ENCODE measurements around the gene ZNF474. TPM values are rescaled to one million over a fixed set of nuclear protein-coding genes. Genes with fewer than 3 reads are reported as not detected.

Gene ZNF474
- total RNA-seq, 2 donors from 2014 or later: 0.31 TPM; not detected in 1

GRCh38 chr5:122200865-122201264, 71.5 kb downstream of the ZNF474 start:
- H3K4me1 ChIP-seq (ENCODE audit: control insufficient read depth, insufficient read depth, low read length): no peaks in the 10 kb centered on the region
- H3K36me3 ChIP-seq (ENCODE audit: control insufficient read depth, insufficient read depth, low read length): no peaks in the 10 kb centered on the region
- WGBS, 2 experiments (ENCODE audit: insufficient coverage in 1 of 2, insufficient read length in 1 of 2): 95% methylated on average over 3 of the region's 3 CpGs; no CpG with 5 or more reads in 1 of the 2 experiments
- TF ChIP-seq CTCF (conservative IDR thresholded peaks at IDR 0.05): no peak
- no peaks in the 10 kb centered on the region for H3K9me3 ChIP-seq (ENCODE audit: control insufficient read depth, low read length)
- peak overlapping the region; percentile 54 for H3K27ac ChIP-seq (ENCODE audit: low read depth, low read length)
- H3K9ac ChIP-seq (ENCODE audit: extremely low read depth, low read length, poor library complexity, severe bottlenecking): no peak overlapping the region
- Mint-ChIP-seq H3K27ac (no peak overlapping the region), H3K4me3 (no peak overlapping the region), H3K4me1 (no peaks in the 10 kb centered on the region), H3K9me3 (no peaks in the 10 kb centered on the region), H3K36me3 (ENCODE audit: low read depth) (no peaks in the 10 kb centered on the region), H3K27me3 (ENCODE audit: insufficient read depth) (no peaks in the 10 kb centered on the region)
- no peaks in the 10 kb centered on the region for H3K27me3 ChIP-seq (ENCODE audit: control insufficient read depth, insufficient read depth, low read length, poor library complexity, severe bottlenecking)
- no peak for DNase-seq
- no peak overlapping the region for H3K4me3 ChIP-seq (ENCODE audit: low read length)

GRCh38 chr5:122201365-122201764, 72.0 kb downstream of the ZNF474 start:
- Mint-ChIP-seq H3K27ac (no peak overlapping the region), H3K36me3 (ENCODE audit: low read depth) (no peaks in the 10 kb centered on the region), H3K4me3 (no peak overlapping the region), H3K27me3 (ENCODE audit: insufficient read depth) (no peaks in the 10 kb centered on the region), H3K4me1 (no peaks in the 10 kb centered on the region), H3K9me3 (no peaks in the 10 kb centered on the region)
- 94 to 100% methylated on average over 1 to 3 of the region's 3 CpGs for WGBS, 2 experiments (ENCODE audit: insufficient coverage in 1 of 2, insufficient read length in 1 of 2)
- H3K27me3 ChIP-seq (ENCODE audit: control insufficient read depth, insufficient read depth, low read length, poor library complexity, severe bottlenecking): no peaks in the 10 kb centered on the region
- no peak overlapping the region for H3K9ac ChIP-seq (ENCODE audit: extremely low read depth, low read length, poor library complexity, severe bottlenecking)
- TF ChIP-seq CTCF (conservative IDR thresholded peaks at IDR 0.05): no peak
- no peaks in the 10 kb centered on the region for H3K9me3 ChIP-seq (ENCODE audit: control insufficient read depth, low read length)
- no peaks in the 10 kb centered on the region for H3K4me1 ChIP-seq (ENCODE audit: control insufficient read depth, insufficient read depth, low read length)
- no peak overlapping the region for H3K4me3 ChIP-seq (ENCODE audit: low read length)
- H3K27ac ChIP-seq (ENCODE audit: low read depth, low read length): no peak overlapping the region
- no peaks in the 10 kb centered on the region for H3K36me3 ChIP-seq (ENCODE audit: control insufficient read depth, insufficient read depth, low read length)
- no peak for DNase-seq

- peaks cover 2% of the 10 kb centered on the region for H3K4me1 Mint-ChIP-seq
Measured at GRCh38 chr5:122202952-122203351, 73.6 kb downstream of the ZNF474 start.

More at GRCh38 chr5:122202952-122203351, 73.6 kb downstream of the ZNF474 start:
- Mint-ChIP-seq H3K27ac (no peak overlapping the region), H3K9me3 (no peaks in the 10 kb centered on the region), H3K4me3 (no peak overlapping the region), H3K27me3 (ENCODE audit: insufficient read depth) (no peaks in the 10 kb centered on the region), H3K36me3 (ENCODE audit: low read depth) (no peaks in the 10 kb centered on the region)
- no peaks in the 10 kb centered on the region for H3K4me1 ChIP-seq (ENCODE audit: control insufficient read depth, insufficient read depth, low read length)
- H3K36me3 ChIP-seq (ENCODE audit: control insufficient read depth, insufficient read depth, low read length): no peaks in the 10 kb centered on the region
- no peak overlapping the region for H3K27ac ChIP-seq (ENCODE audit: low read depth, low read length)
- H3K9me3 ChIP-seq (ENCODE audit: control insufficient read depth, low read length): no peaks in the 10 kb centered on the region
- no peaks in the 10 kb centered on the region for H3K27me3 ChIP-seq (ENCODE audit: control insufficient read depth, insufficient read depth, low read length, poor library complexity, severe bottlenecking)
- no peak for TF ChIP-seq CTCF (conservative IDR thresholded peaks at IDR 0.05)
- no peak overlapping the region for H3K4me3 ChIP-seq (ENCODE audit: low read length)
- H3K9ac ChIP-seq (ENCODE audit: extremely low read depth, low read length, poor library complexity, severe bottlenecking): no peak overlapping the region
- DNase-seq: no peak

Other genes starting within 250 kb of the ZNF474 start
- gene SRFBP1, start 167.6 kb upstream of the ZNF474 start, total RNA-seq: 10 to 100 TPM; 19.2 to 24.2 TPM
- 10 to 100 TPM; 16.4 to 16.5 TPM for gene LOX, start 51.3 kb upstream of the ZNF474 start, total RNA-seq
- gene SNCAIP, start 182.7 kb downstream of the ZNF474 start, total RNA-seq: 1 to 10 TPM; 1.4 to 2.1 TPM

Data from endodermal cell (in vitro differentiated cells).